HepG2 (cell line): ENCODE data around the gene NAGS. TPM values are rescaled to one million over a fixed set of nuclear protein-coding genes. Genes with fewer than 3 reads are reported as not detected.

Source experiments
- ARID4A ChIP-seq: sonication (generic); formaldehyde crosslinking; IDR thresholded peaks from 2 replicates; pipeline ENCODE4 v1.5.0; 2020; ENCODE audit warnings: mild to moderate bottlenecking, missing genetic modification reagents, borderline replicate concordance
- FIP1L1 ChIP-seq: fragments of 200-400 bp; formaldehyde crosslinking; IDR thresholded peaks from 2 replicates; pipeline ENCODE4 v1.6.1; 2018; ENCODE audit warnings: low read depth, mild to moderate bottlenecking, low read length, moderate library complexity, borderline replicate concordance; ENCODE audit not compliant: insufficient read depth
- GLMP ChIP-seq: sonication (generic); formaldehyde crosslinking; IDR thresholded peaks from 2 replicates; pipeline ENCODE4 v1.9.0; 2021; ENCODE audit warnings: missing genetic modification reagents, mild to moderate bottlenecking, borderline replicate concordance
- MED1 ChIP-seq: sonication (generic); formaldehyde crosslinking; IDR thresholded peaks from 2 replicates; pipeline ENCODE4 v1.4.0; 2020; ENCODE audit warnings: missing genetic modification reagents
- MXI1 ChIP-seq: IDR thresholded peaks from 3 replicates; pipeline ENCODE4 v1.6.1; 2012; ENCODE audit warnings: low read depth, low read length, inconsistent platforms, borderline replicate concordance
- NONO ChIP-seq, 2 experiments: fragments of 450-650 bp in 1 of 2; sonication (generic) in 1 of 2; formaldehyde crosslinking in 1 of 2; IDR thresholded peaks in 1 of 2; conservative IDR thresholded peaks in 1 of 2; 2 replicates each; pipeline versions ENCODE4 v1.6.1 to v1.8.0; 2017 to 2022; ENCODE audit warnings: mild to moderate bottlenecking in 1 of 2, missing genetic modification reagents in 1 of 2, moderate library complexity in 1 of 2
- NR1H2 ChIP-seq: sonication (generic); formaldehyde crosslinking; IDR thresholded peaks from 2 replicates; pipeline ENCODE4 v1.8.1; 2022; ENCODE audit warnings: low read depth, missing genetic modification reagents, borderline replicate concordance
- PHB2 ChIP-seq: fragments of 450-650 bp; IDR thresholded peaks from 2 replicates; pipeline ENCODE4 v1.6.1; 2018; ENCODE audit not compliant: partially characterized antibody
- SP140L ChIP-seq: sonication (generic); formaldehyde crosslinking; IDR thresholded peaks from 2 replicates; pipeline ENCODE4 v1.4.0; 2020; ENCODE audit warnings: missing genetic modification reagents, borderline replicate concordance
- SYNCRIP ChIP-seq: fragments of 200-400 bp; formaldehyde crosslinking; IDR thresholded peaks from 2 replicates; pipeline ENCODE4 v1.6.1; 2018; ENCODE audit warnings: mild to moderate bottlenecking, low read depth, low read length; ENCODE audit not compliant: insufficient read depth
- TCF7 ChIP-seq: sonication (generic); IDR thresholded peaks from 2 replicates; pipeline ENCODE4 v1.6.1; 2016; ENCODE audit warnings: antibody characterized with exemption, low read depth
- ZBTB20 ChIP-seq: sonication (generic); formaldehyde crosslinking; IDR thresholded peaks from 2 replicates; pipeline ENCODE4 v1.8.1; 2023; ENCODE audit warnings: missing genetic modification reagents, low read depth, mild to moderate bottlenecking, borderline replicate concordance
- ZBTB33 ChIP-seq: sonication (generic); formaldehyde crosslinking; IDR thresholded peaks from 2 replicates; pipeline ENCODE4 v1.4.0; 2020; ENCODE audit warnings: missing genetic modification reagents
- ZC3H13 ChIP-seq: sonication (generic); formaldehyde crosslinking; IDR thresholded peaks from 2 replicates; pipeline ENCODE4 v1.8.1; 2023; ENCODE audit warnings: mild to moderate bottlenecking, missing genetic modification reagents, moderate library complexity
- ZNF543 ChIP-seq: sonication (generic); formaldehyde crosslinking; IDR thresholded peaks from 2 replicates; pipeline ENCODE4 v1.4.0; 2020; ENCODE audit warnings: mild to moderate bottlenecking, missing genetic modification reagents
- polyA plus RNA-seq, 8 experiments: library from polyadenylated mRNA; depleted of rRNA in 3 of 8; stranded (reverse) in 7 of 8; unstranded in 1 of 8; fragments of >200 nt; fragmentation: Illumina TruSeq in 4 of 8; extraction: Trizol in 4 of 8; gene quantifications; 2 replicates each; pipeline versions ENCODE4 v1.2.1 to v1.2.3, GENCODE V29; 2011 to 2016; ENCODE audit warnings: low read depth in 4 of 8, missing spikeins in 1 of 8, mixed read lengths in 1 of 8; ENCODE audit not compliant: insufficient read depth in 1 of 8
- total RNA-seq, 5 experiments: library from RNA; depleted of rRNA; stranded (reverse); fragments of >200 nt; fragmentation: Illumina TruSeq; extraction: Trizol; gene quantifications; 2 replicates each; pipeline ENCODE4 v1.2.3, GENCODE V29; 2016; ENCODE audit warnings: low read depth in 1 of 5
- TF ChIP-seq, protein P1 (sequence below): sonication (generic); formaldehyde crosslinking; IDR thresholded peaks from 2 replicates; pipeline ENCODE4 v1.5.0; 2020; ENCODE audit warnings: missing genetic modification reagents
- TF ChIP-seq, protein P2 (sequence below): sonication (generic); formaldehyde crosslinking; IDR thresholded peaks from 2 replicates; pipeline ENCODE4 v1.4.0; 2020; ENCODE audit warnings: missing genetic modification reagents, low read depth, mild to moderate bottlenecking, borderline replicate concordance

Gene NAGS
- total and polyA plus RNA-seq, 2 of the 13 experiments (the other 11 are each of a cell fraction or from before 2014, with no cell fraction given) = 4.3 to 5.1 TPM

GRCh38 chr17:44004077-44004760, at the start of gene NAGS (continued):
- TF ChIP-seq, protein P1, sequence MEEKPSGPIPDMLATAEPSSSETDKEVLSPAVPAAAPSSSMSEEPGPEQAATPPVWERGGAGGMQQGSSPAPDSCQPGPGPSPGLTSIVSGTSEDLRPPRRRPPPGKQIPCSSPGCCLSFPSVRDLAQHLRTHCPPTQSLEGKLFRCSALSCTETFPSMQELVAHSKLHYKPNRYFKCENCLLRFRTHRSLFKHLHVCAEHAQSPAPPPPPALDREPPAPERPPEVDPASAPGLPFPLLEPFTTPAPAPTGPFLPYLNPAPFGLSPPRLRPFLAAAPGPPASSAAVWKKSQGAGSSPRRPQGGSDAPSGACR (CRISPR knock-in tag) = peak; percentile 23; the same call in 1 of the 2 replicates
- TF ChIP-seq FIP1L1 = no peak
- no peak for TF ChIP-seq ZNF543 (CRISPR knock-in tag)
- no peak for TF ChIP-seq SP140L
- peak; percentile 74; the same call in 1 of the 2 replicates for TF ChIP-seq ZC3H13
- no peak for TF ChIP-seq PHB2
- peak; percentile 48; the same call in 1 of the 3 replicates for TF ChIP-seq MXI1
- no peak for TF ChIP-seq NR1H2 (CRISPR knock-in tag)
- TF ChIP-seq, protein P2, sequence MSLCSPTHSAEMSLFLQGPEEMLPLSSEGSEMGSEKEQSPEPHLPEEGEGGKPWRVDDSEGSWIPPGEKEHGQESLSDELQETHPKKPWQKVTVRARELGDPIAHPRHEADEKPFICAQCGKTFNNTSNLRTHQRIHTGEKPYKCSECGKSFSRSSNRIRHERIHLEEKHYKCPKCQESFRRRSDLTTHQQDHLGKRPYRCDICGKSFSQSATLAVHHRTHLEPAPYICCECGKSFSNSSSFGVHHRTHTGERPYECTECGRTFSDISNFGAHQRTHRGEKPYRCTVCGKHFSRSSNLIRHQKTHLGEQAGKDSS (CRISPR knock-in tag) = peak; percentile 67; the same call in 1 of the 2 replicates
- TF ChIP-seq ZBTB33 (CRISPR knock-in tag) = no peak
- no peak for TF ChIP-seq GLMP (CRISPR knock-in tag)
- TF ChIP-seq ZBTB20 (CRISPR knock-in tag) = peak; percentile 23; the same call in 1 of the 2 replicates
- peak; percentile 24; the same call in 1 of the 2 replicates for TF ChIP-seq MED1 (CRISPR knock-in tag)
- TF ChIP-seq TCF7 = peak; percentile 21; the same call in 1 of the 2 replicates
- TF ChIP-seq SYNCRIP = no peak
- no peak for TF ChIP-seq NONO (IDR thresholded peaks at IDR 0.05)
- TF ChIP-seq NONO (CRISPR knock-in tag; conservative IDR thresholded peaks at IDR 0.05) = peak; percentile 33; the same call in 1 of the 2 replicates
- peak; percentile 42; the same call in 1 of the 2 replicates for TF ChIP-seq ARID4A (CRISPR knock-in tag)
